Measurements from ENCODE around the gene LY6G5C. TPM values are rescaled to one million over a fixed set of nuclear protein-coding genes. Genes with fewer than 3 reads are reported as not detected.

The LY6G5C gene
- total and polyA plus RNA-seq, 2 of the 13 experiments (the other 11 are each of a cell fraction or from before 2014, with no cell fraction given) = 0.33 to 0.55 TPM

DNA sequence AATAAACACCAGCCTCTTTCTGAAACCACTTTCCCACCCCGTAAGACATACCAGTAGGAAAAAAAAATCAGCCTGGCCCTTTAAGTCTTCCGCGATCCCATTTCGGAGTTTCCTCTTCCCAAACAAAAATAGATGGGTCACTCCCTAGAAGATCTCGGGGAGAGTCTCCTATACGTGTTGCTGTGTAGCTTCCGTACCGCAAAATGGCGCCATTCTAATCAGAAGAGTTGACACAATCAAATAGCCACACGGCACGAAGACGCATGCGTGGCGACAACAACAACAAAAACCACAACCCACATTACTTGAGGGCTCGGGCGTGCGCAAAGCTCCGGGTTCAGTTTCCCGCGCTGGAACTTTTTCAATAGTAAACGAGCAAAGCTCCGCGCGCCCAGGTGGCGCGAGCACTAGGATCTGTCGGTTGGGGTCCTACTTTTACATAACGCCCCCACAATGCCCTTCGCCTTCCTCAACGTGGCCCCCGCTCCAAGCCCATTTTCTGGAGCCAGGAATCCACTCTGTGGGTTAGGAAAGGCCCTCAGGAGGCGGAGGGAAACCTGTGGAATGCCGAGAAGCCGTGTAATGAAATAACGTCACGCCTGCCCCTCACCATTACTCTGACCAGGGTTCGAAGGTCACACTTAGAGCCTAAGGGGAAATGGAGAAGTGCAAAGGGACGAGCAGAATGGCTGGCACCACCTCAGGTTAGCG is 15.9 kb downstream of the LY6G5C start, which contains the start of gene GPANK1 (continued):
- TF ChIP-seq YEATS4 (CRISPR knock-in tag; IDR thresholded peaks at IDR 0.05; ENCODE audit: borderline replicate concordance) = no peak; the same call in 1 of the 2 replicates
- no peak for TF ChIP-seq SIX4 (CRISPR knock-in tag; IDR thresholded peaks at IDR 0.05)
- TF ChIP-seq, protein P1, sequence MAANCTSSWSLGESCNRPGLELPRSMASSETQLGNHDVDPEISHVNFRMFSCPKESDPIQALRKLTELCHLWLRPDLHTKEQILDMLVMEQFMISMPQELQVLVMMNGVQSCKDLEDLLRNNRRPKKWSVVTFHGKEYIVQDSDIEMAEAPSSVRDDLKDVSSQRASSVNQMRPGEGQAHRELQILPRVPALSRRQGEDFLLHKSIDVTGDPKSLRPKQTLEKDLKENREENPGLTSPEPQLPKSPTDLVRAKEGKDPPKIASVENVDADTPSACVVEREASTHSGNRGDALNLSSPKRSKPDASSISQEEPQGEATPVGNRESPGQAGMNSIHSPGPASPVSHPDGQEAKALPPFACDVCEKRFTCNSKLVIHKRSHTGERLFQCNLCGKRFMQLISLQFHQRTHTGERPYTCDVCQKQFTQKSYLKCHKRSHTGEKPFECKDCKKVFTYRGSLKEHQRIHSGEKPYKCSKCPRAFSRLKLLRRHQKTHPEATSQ (CRISPR knock-in tag; IDR thresholded peaks at IDR 0.05; ENCODE audit: borderline replicate concordance) = no peak
- TF ChIP-seq, protein P2, sequence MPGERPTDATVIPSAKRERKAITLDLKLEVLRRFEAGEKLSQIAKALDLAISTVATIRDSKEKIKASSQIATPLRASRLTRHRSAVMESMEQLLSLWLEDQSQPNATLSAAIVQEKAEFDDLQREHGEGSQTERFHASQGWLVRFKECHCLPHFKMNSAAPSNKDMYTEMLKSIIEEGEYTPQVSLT (CRISPR knock-in tag; IDR thresholded peaks at IDR 0.05; ENCODE audit: borderline replicate concordance, low read depth) = no peak
- TF ChIP-seq ZNF251 (CRISPR knock-in tag; IDR thresholded peaks at IDR 0.05) = peak; percentile 68; the same call in 1 of the 2 replicates
- TF ChIP-seq SOX6 (IDR thresholded peaks at IDR 0.05) = no peak
- TF ChIP-seq SOX6 (CRISPR knock-in tag; IDR thresholded peaks at IDR 0.05) = no peak; the same call in 1 of the 2 replicates
- peak; percentile 88; the same call in 1 of the 2 replicates for TF ChIP-seq FOXK1 (CRISPR knock-in tag; IDR thresholded peaks at IDR 0.05; ENCODE audit: borderline replicate concordance, low read depth)
- no peak for TF ChIP-seq PAWR (CRISPR knock-in tag; IDR thresholded peaks at IDR 0.05; ENCODE audit: borderline replicate concordance)
- TF ChIP-seq MATR3 (CRISPR knock-in tag; IDR thresholded peaks at IDR 0.05) = no peak
- peak; percentile 72 for TF ChIP-seq ZNF598 (CRISPR knock-in tag; IDR thresholded peaks at IDR 0.05; ENCODE audit: borderline replicate concordance)
- no peak for TF ChIP-seq RAD51 (IDR thresholded peaks at IDR 0.05; ENCODE audit: borderline replicate concordance)
- TF ChIP-seq ZNF232 (CRISPR knock-in tag; IDR thresholded peaks at IDR 0.05; ENCODE audit: borderline replicate concordance) = peak; percentile 67; the same call in 1 of the 2 replicates
- no peak for TF ChIP-seq PHF20 (CRISPR knock-in tag; IDR thresholded peaks at IDR 0.05)
- TF ChIP-seq NONO (IDR thresholded peaks at IDR 0.05) = no peak
- TF ChIP-seq NONO (CRISPR knock-in tag; conservative IDR thresholded peaks at IDR 0.05) = peak; percentile 88; the same call in 1 of the 2 replicates
- no peak for TF ChIP-seq RFX3 (CRISPR knock-in tag; IDR thresholded peaks at IDR 0.05)
- no peak; the same call in 1 of the 2 replicates for TF ChIP-seq JUNB (CRISPR knock-in tag; IDR thresholded peaks at IDR 0.05; ENCODE audit: borderline replicate concordance)
- peak; percentile 59 for TF ChIP-seq CREM (IDR thresholded peaks at IDR 0.05)
- TF ChIP-seq CREM (CRISPR knock-in tag; IDR thresholded peaks at IDR 0.05) = no peak
- TF ChIP-seq, protein P3, sequence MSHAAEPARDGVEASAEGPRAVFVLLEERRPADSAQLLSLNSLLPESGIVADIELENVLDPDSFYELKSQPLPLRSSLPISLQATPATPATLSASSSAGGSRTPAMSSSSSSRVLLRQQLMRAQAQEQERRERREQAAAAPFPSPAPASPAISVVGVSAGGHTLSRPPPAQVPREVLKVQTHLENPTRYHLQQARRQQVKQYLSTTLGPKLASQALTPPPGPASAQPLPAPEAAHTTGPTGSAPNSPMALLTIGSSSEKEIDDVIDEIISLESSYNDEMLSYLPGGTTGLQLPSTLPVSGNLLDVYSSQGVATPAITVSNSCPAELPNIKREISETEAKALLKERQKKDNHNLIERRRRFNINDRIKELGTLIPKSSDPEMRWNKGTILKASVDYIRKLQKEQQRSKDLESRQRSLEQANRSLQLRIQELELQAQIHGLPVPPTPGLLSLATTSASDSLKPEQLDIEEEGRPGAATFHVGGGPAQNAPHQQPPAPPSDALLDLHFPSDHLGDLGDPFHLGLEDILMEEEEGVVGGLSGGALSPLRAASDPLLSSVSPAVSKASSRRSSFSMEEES (CRISPR knock-in tag; IDR thresholded peaks at IDR 0.05) = peak; percentile 18; the same call in 1 of the 2 replicates
- no peak for TF ChIP-seq ELF4 (CRISPR knock-in tag; IDR thresholded peaks at IDR 0.05; ENCODE audit: borderline replicate concordance)
- peak; percentile 68 for TF ChIP-seq POLR2AphosphoS5 (IDR thresholded peaks at IDR 0.05; ENCODE audit: low read depth, low read length)
- TF ChIP-seq, protein P4, sequence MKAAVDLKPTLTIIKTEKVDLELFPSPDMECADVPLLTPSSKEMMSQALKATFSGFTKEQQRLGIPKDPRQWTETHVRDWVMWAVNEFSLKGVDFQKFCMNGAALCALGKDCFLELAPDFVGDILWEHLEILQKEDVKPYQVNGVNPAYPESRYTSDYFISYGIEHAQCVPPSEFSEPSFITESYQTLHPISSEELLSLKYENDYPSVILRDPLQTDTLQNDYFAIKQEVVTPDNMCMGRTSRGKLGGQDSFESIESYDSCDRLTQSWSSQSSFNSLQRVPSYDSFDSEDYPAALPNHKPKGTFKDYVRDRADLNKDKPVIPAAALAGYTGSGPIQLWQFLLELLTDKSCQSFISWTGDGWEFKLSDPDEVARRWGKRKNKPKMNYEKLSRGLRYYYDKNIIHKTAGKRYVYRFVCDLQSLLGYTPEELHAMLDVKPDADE (CRISPR knock-in tag; IDR thresholded peaks at IDR 0.05) = no peak
- no peak for TF ChIP-seq TBX3 (IDR thresholded peaks at IDR 0.05; ENCODE audit: borderline replicate concordance)
- no peak for TF ChIP-seq GABPA (IDR thresholded peaks at IDR 0.05; ENCODE audit: low read depth, low read length)
- TF ChIP-seq GABPA (CRISPR knock-in tag; IDR thresholded peaks at IDR 0.05; ENCODE audit: low read depth) = peak; percentile 63
